GM12878 (cell line): ENCODE measurements around the gene CHMP3. TPM values are rescaled to one million over a fixed set of nuclear protein-coding genes. Genes with fewer than 3 reads are reported as not detected.
A peak's percentile ranks its signal among the peaks of the same experiment; 100 is the strongest.

Source experiments
- BCLAF1 ChIP-seq: fragments of 450-650 bp; IDR thresholded peaks from 2 replicates; pipeline ENCODE4 v1.6.1; 2017; ENCODE audit warnings: antibody characterized with exemption, mild to moderate bottlenecking, moderate library complexity
- E2F8 ChIP-seq: fragments of 450-650 bp; IDR thresholded peaks from 2 replicates; pipeline ENCODE4 v1.6.1; 2018; ENCODE audit warnings: mild to moderate bottlenecking, low read depth, moderate library complexity; ENCODE audit not compliant: partially characterized antibody
- ELK1 ChIP-seq: IDR thresholded peaks from 2 replicates; pipeline ENCODE4 v1.6.1; 2012; ENCODE audit warnings: low read depth, low read length, improper control_type of control experiment
- HDGF ChIP-seq: fragments of 450-650 bp; IDR thresholded peaks from 2 replicates; pipeline ENCODE4 v1.6.1; 2016; ENCODE audit warnings: antibody characterized with exemption
- IRF3 ChIP-seq: fragments of 450-650 bp; IDR thresholded peaks from 2 replicates; pipeline ENCODE4 v1.6.1; 2014; ENCODE audit warnings: mild to moderate bottlenecking
- LARP7 ChIP-seq: fragments of 450-650 bp; IDR thresholded peaks from 2 replicates; pipeline ENCODE4 v1.6.1; 2017; ENCODE audit warnings: mild to moderate bottlenecking
- NBN ChIP-seq: fragments of 450-650 bp; IDR thresholded peaks from 2 replicates; pipeline ENCODE4 v1.6.1; 2016
- PBX3 ChIP-seq: IDR thresholded peaks from 2 replicates; pipeline ENCODE4 v1.6.1; 2011; ENCODE audit warnings: mild to moderate bottlenecking, low read depth, low read length, moderate library complexity; ENCODE audit not compliant: insufficient replicate concordance
- PML ChIP-seq: IDR thresholded peaks from 2 replicates; pipeline ENCODE4 v1.6.1; 2012; ENCODE audit warnings: low read length, inconsistent platforms
- POLR2AphosphoS5 ChIP-seq: IDR thresholded peaks from 2 replicates; pipeline ENCODE4 v1.6.1; 2011; ENCODE audit warnings: mild to moderate bottlenecking, low read length, inconsistent platforms
- SMARCA5 ChIP-seq: fragments of 450-650 bp; IDR thresholded peaks from 2 replicates; pipeline ENCODE4 v1.6.1; 2017; ENCODE audit warnings: mild to moderate bottlenecking
- SPI1 ChIP-seq: IDR thresholded peaks from 2 replicates; pipeline ENCODE4 v1.6.1; 2011; ENCODE audit warnings: low read depth, mild to moderate bottlenecking, low read length, moderate library complexity, borderline replicate concordance; ENCODE audit not compliant: insufficient read depth
- WRNIP1 ChIP-seq: IDR thresholded peaks from 2 replicates; pipeline ENCODE4 v1.6.1; 2011; ENCODE audit warnings: low read depth, low read length, improper control_type of control experiment, borderline replicate concordance
- YY1 ChIP-seq: IDR thresholded peaks from 2 replicates; pipeline ENCODE4 v1.6.1; 2011; ENCODE audit warnings: low read depth, mild to moderate bottlenecking, low read length
- ZBTB11 ChIP-seq: fragments of 450-650 bp; formaldehyde crosslinking; IDR thresholded peaks from 2 replicates; pipeline ENCODE4 v1.5.0; 2022; ENCODE audit warnings: mild to moderate bottlenecking, missing genetic modification characterization
- ZNF217 ChIP-seq: fragments of 450-650 bp; IDR thresholded peaks from 2 replicates; pipeline ENCODE4 v1.6.1; 2017; ENCODE audit warnings: antibody characterized with exemption, mild to moderate bottlenecking
- ZNF384 ChIP-seq: IDR thresholded peaks from 2 replicates; pipeline ENCODE4 v1.6.1; 2012; ENCODE audit warnings: low read depth, mild to moderate bottlenecking, low read length, improper control_type of control experiment, borderline replicate concordance
- polyA plus RNA-seq, 11 experiments: library from polyadenylated mRNA; depleted of rRNA in 4 of 11; unstranded in 6 of 11; stranded (reverse) in 5 of 11; fragments of >200 nt; fragmentation: Nextera tagmentation in 4 of 11; fragmentation: Illumina TruSeq in 1 of 11; extraction: Ambion mirVana in 4 of 11; extraction: Trizol in 1 of 11; gene quantifications; 1 replicate in 1 of 11; 2 replicates in 10 of 11; pipeline versions ENCODE4 v1.2.1 to v1.2.3, GENCODE V29; 2011 to 2016; ENCODE audit warnings: inconsistent platforms in 2 of 11, missing spikeins in 2 of 11, low read depth in 1 of 11
- total RNA-seq, 4 experiments: library from RNA; depleted of rRNA in 3 of 4; stranded (reverse); fragments of >200 nt in 3 of 4; fragmentation: Illumina TruSeq in 1 of 4; extraction: Trizol in 1 of 4; gene quantifications; 2 replicates each; pipeline versions ENCODE4 v1.2.1 to v1.2.3, GENCODE V29; 2013 to 2021

Gene CHMP3
- total and polyA plus RNA-seq, 10 of the 15 experiments (the other 5 are each of a cell fraction or from before 2014, with no cell fraction given): 22.5 to 56.8 (median 32.5) TPM

GRCh38 chr2:86562922-86563649, at the start of gene CHMP3 (continued):
- peak; percentile 64; the same call in 1 of the 2 replicates for TF ChIP-seq ELK1
- peak; percentile 97 for TF ChIP-seq POLR2AphosphoS5
- TF ChIP-seq E2F8: no peak
- TF ChIP-seq ZBTB11 (CRISPR knock-in tag): peak; percentile 50
- TF ChIP-seq SMARCA5: peak; percentile 44; the same call in 1 of the 2 replicates
- peak; percentile 69; the same call in 1 of the 2 replicates for TF ChIP-seq LARP7
- peak; percentile 32; the same call in 1 of the 2 replicates for TF ChIP-seq YY1
- TF ChIP-seq NBN: peak; percentile 94
- TF ChIP-seq BCLAF1: peak; percentile 93
- peak; percentile 53; the same call in 1 of the 2 replicates for TF ChIP-seq SPI1
- no peak for TF ChIP-seq ZNF384
- TF ChIP-seq IRF3: no peak
- peak; percentile 96 for TF ChIP-seq PML
- TF ChIP-seq ZNF217: no peak
- TF ChIP-seq PBX3: no peak
- 0 out of 2 replicates have a peak, but pooled peaks have one; percentile 63 for TF ChIP-seq WRNIP1
- no peak for TF ChIP-seq HDGF
